Pancreas (tissue), 10 donors: ENCODE measurements around the gene ADAMTSL1. TPM values are rescaled to one million over a fixed set of nuclear protein-coding genes. Genes with fewer than 3 reads are reported as not detected.

Source experiments
- ATAC-seq, 4 donors: fragments of 200-7000 bp; cut with Tn5 transposase; one replicate each; pipeline versions ENCODE4 v1.8.0 to v1.9.1; 2020; ENCODE audit warnings: mild to moderate bottlenecking in 4 of 4, moderate library complexity in 4 of 4
- DNase-seq, 6 donors: peaks; one replicate each; pipeline ENCODE4 v3.0.0-alpha.2; 2020
- FAIRE-seq: peaks from 2 replicates; lab custom pipeline; 2012; peaks lifted over from hg19 to GRCh38; lab: Jason Lieb, UNC
- H3K27ac ChIP-seq, 4 donors: fragments of 200-600 bp; sonication (generic); 1 replicate in 3 of 4; 2 replicates in 1 of 4; pipeline versions ENCODE4 v1.5.0 to v1.8.0; 2020
- H3K27me3 ChIP-seq, 4 donors: fragments of 200-600 bp; one replicate each; pipeline ENCODE4 v1.8.0; 2021
- H3K36me3 ChIP-seq, 3 donors: fragments of 200-600 bp; sonication (generic) in 1 of 3; one replicate each; pipeline versions ENCODE4 v1.5.0 to v1.8.0; 2020 to 2021
- H3K4me1 ChIP-seq, 3 donors: fragments of 200-600 bp; one replicate each; pipeline ENCODE4 v1.8.0; 2021
- H3K4me3 ChIP-seq, 4 donors: fragments of 200-600 bp; sonication (generic) in 2 of 4; one replicate each; pipeline versions ENCODE4 v1.5.0 to v1.8.0; 2020 to 2021
- H3K9me3 ChIP-seq, 4 donors: fragments of 200-600 bp; one replicate each; pipeline ENCODE4 v1.8.0; 2021
- WGBS, 2 donors: extraction: QIAGEN DNeasy Blood & Tissue Kit; methylation state at CpG; one replicate each; pipeline ENCODE4 v1.1.7; 2013; 5-methylcytosine and 5-hydroxymethylcytosine counted together
- intact Hi-C, 3 donors: fragments of 100-400 bp; cut with DNase I; formaldehyde crosslinking; loops; one replicate each; pipeline versions ENCODE4 v1.11.1 to v1.14.2; 2022
- polyA plus RNA-seq, 2 donors: library from polyadenylated mRNA; stranded (reverse); fragments of 200-250 nt; gene quantifications; one replicate each; pipeline ENCODE4 v1.2.3, GENCODE V29; 2013
- total RNA-seq, 6 donors: library from RNA; stranded (reverse); fragmentation: NEBNext Ultra II Directional in 4 of 6; extraction: Animal tissue kit (Norgen Biotek cat#: 25700) in 4 of 6; gene quantifications; one replicate each; pipeline versions ENCODE4 v1.2.1 to v1.2.4, GENCODE V29; 2021 to 2023
- TF ChIP-seq, protein P1 (sequence below), 4 donors: fragments of 200-600 bp; sonication (generic) in 3 of 4; IDR thresholded peaks; one replicate each; pipeline versions ENCODE4 v1.5.0 to v1.8.0; 2021; ENCODE audit warnings: antibody characterized with exemption in 4 of 4
- donor health status: healthy with polysubstance abuse.
- donor health status: DM: no; HTN: no; CAD: no; lungs with moderate emphysema.
- donor health status: DM: no; HTN: no; CAD: no.
- donor health status: control.
- donor health status: control.
- donor health status: Bipolar disorder and iron deficiency.
- donor health status: DM: yes; HTN: yes; CAD: no.
- donor health status: DM: no; HTN: no; CAD: no.
- donor health status: DM: no; HTN: no; CAD: no.
- donor health status: DM: yes; HTN: yes; CAD: no.

ADAMTSL1 gene
- total and polyA plus RNA-seq, 8 donors, result 0.24 to 2.1 (median 0.67) TPM

- no peak for FAIRE-seq
- Histone ChIP-seq H3K27ac (no peak overlapping the region), H3K9me3 (no peaks in the 10 kb centered on the region), H3K4me3 (no peak overlapping the region), H3K4me1 (no peaks in the 10 kb centered on the region), H3K36me3 (no peaks in the 10 kb centered on the region), H3K27me3 (no peaks in the 10 kb centered on the region)
- TF ChIP-seq, protein P1, sequence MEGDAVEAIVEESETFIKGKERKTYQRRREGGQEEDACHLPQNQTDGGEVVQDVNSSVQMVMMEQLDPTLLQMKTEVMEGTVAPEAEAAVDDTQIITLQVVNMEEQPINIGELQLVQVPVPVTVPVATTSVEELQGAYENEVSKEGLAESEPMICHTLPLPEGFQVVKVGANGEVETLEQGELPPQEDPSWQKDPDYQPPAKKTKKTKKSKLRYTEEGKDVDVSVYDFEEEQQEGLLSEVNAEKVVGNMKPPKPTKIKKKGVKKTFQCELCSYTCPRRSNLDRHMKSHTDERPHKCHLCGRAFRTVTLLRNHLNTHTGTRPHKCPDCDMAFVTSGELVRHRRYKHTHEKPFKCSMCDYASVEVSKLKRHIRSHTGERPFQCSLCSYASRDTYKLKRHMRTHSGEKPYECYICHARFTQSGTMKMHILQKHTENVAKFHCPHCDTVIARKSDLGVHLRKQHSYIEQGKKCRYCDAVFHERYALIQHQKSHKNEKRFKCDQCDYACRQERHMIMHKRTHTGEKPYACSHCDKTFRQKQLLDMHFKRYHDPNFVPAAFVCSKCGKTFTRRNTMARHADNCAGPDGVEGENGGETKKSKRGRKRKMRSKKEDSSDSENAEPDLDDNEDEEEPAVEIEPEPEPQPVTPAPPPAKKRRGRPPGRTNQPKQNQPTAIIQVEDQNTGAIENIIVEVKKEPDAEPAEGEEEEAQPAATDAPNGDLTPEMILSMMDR (IDR thresholded peaks at IDR 0.05), result no peak
- no peak for ATAC-seq
- DNase-seq, result no peak
- intact Hi-C loops, result no loop called here
Observed at GRCh38 chr9:18611971-18612370, 138.0 kb downstream of the ADAMTSL1 start.

- intact Hi-C loops, result no loop called here
- DNase-seq, result no peak
- Histone ChIP-seq H3K4me1 (no peaks in the 10 kb centered on the region), H3K27me3 (no peaks in the 10 kb centered on the region), H3K9me3 (no peaks in the 10 kb centered on the region), H3K4me3 (no peak overlapping the region), H3K27ac (no peak overlapping the region), H3K36me3 (no peaks in the 10 kb centered on the region)
- TF ChIP-seq, protein P1 (IDR thresholded peaks at IDR 0.05), result no peak
- no peak for ATAC-seq
- no peak for FAIRE-seq
- WGBS, 2 donors, result 69 to 73% methylated on average over 6 of the region's 6 CpGs
Observed at GRCh38 chr9:18614116-18614515, 140.2 kb downstream of the ADAMTSL1 start.

DNA sequence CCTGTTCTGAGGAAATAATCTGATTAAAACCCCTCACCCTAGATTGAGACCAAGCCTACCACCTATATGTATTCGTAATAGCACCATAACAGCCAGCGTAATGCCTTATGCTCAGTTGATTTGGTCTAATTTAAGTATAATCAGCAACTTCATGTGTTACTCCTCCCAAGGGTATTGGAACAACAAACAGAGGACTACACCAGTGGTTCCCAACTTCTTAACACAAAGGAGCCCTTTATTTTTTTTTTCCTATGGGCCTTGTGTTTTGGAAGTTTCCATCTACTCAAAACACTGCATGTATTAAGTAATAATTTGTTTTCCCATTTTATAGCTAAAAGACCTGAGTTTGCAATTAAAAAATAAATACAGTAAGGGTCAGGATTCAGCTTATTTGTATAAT, 140.7 kb downstream of the ADAMTSL1 start:
- Histone ChIP-seq H3K9me3 (no peaks in the 10 kb centered on the region), H3K36me3 (no peaks in the 10 kb centered on the region), H3K27ac (no peak overlapping the region), H3K4me1 (no peaks in the 10 kb centered on the region), H3K4me3 (no peak overlapping the region), H3K27me3 (no peaks in the 10 kb centered on the region)
- intact Hi-C loops, result no loop called here
- no peak for DNase-seq
- FAIRE-seq, result no peak
- TF ChIP-seq, protein P1 (IDR thresholded peaks at IDR 0.05), result no peak
- ATAC-seq, result no peak
- 85 to 94% methylated on average over 2 of the region's 2 CpGs for WGBS, 2 donors

- intact Hi-C loops, result no loop called here
- TF ChIP-seq, protein P1 (IDR thresholded peaks at IDR 0.05), result no peak
- no peak overlapping the region for H3K27ac ChIP-seq
- FAIRE-seq (no peak), ATAC-seq (no peak), DNase-seq (no peak)
- H3K27me3 ChIP-seq, result no peaks in the 10 kb centered on the region
- no peaks in the 10 kb centered on the region for H3K9me3 ChIP-seq
- H3K4me3 ChIP-seq, result no peak overlapping the region
- no peaks in the 10 kb centered on the region for H3K4me1 ChIP-seq
- no peaks in the 10 kb centered on the region for H3K36me3 ChIP-seq
Observed at GRCh38 chr9:18616976-18617375, 143.0 kb downstream of the ADAMTSL1 start.

DNA sequence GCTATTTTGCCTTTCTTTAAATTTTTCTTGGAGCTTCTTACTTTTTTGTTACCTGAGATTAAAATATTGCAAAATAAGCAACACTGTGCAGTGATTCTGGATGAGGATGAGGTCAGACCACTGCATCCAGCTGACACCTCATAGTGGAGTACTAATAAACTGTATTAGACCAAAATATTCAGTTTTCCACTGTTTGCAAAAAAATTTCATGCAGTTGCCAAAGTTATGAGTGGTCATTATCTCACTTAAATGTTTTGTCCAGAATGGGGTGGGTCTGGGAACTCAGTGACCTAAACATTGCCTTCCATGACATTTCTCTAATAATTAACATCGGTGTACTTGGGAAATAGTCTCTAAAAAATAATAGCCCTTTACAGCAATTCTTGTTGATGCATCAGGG, 143.8 kb downstream of the ADAMTSL1 start:
- Histone ChIP-seq H3K9me3 (no peaks in the 10 kb centered on the region), H3K27ac (no peak overlapping the region), H3K4me3 (no peak overlapping the region), H3K4me1 (no peaks in the 10 kb centered on the region), H3K36me3 (no peaks in the 10 kb centered on the region), H3K27me3 (no peaks in the 10 kb centered on the region)
- intact Hi-C loops, result no loop called here
- TF ChIP-seq, protein P1 (IDR thresholded peaks at IDR 0.05), result no peak
- FAIRE-seq, result no peak
- ATAC-seq, result no peak
- DNase-seq, result no peak
- WGBS, 2 donors, result 82 to 89% methylated on average over 1 of the region's 1 CpG
